ENCODE data around the gene ZNHIT2. TPM values are rescaled to one million over a fixed set of nuclear protein-coding genes. Genes with fewer than 3 reads are reported as not detected.
A peak's percentile ranks its signal among the peaks of the same experiment; 100 is the strongest.

ZNHIT2 gene
- total and polyA plus RNA-seq, 2 of the 13 experiments (the other 11 are each of a cell fraction or from before 2014, with no cell fraction given): 1.1 to 6.5 TPM

GRCh38 chr11:65083834-65084597 is 33.5 kb downstream of the ZNHIT2 start, which contains the start of the genes CDCA5 and ZFPL1 (continued):
- TF ChIP-seq ARID2 (CRISPR knock-in tag; IDR thresholded peaks at IDR 0.05; ENCODE audit: borderline replicate concordance) (peak; percentile 96), ZNF639 (CRISPR knock-in tag; conservative IDR thresholded peaks at IDR 0.05) (peak; percentile 79; the same call in 1 of the 2 replicates), HDAC2 (CRISPR knock-in tag; IDR thresholded peaks at IDR 0.05) (peak; percentile 92), CHD2 (IDR thresholded peaks at IDR 0.05; ENCODE audit: low read depth, low read length) (peak; percentile 71), ZNF792 (CRISPR knock-in tag; IDR thresholded peaks at IDR 0.05) (peak; percentile 73; the same call in 1 of the 2 replicates), AGO2 (optimal IDR thresholded peaks at IDR 0.05; ENCODE audit: low read depth, low read length) (peak; percentile 42), HNRNPL (IDR thresholded peaks at IDR 0.05; ENCODE audit: low read depth, low read length) (0 out of 2 replicates have a peak, but pooled peaks have one; percentile 56), ZFYVE20 (CRISPR knock-in tag; IDR thresholded peaks at IDR 0.05; ENCODE audit: borderline replicate concordance, low read depth) (0 out of 2 replicates have a peak, but pooled peaks have one; percentile 60), NAIF1 (CRISPR knock-in tag; IDR thresholded peaks at IDR 0.05; ENCODE audit: borderline replicate concordance) (no peak), TAF15 (IDR thresholded peaks at IDR 0.05; ENCODE audit: low read depth, low read length, poor library complexity, severe bottlenecking) (peak; percentile 47), ZNF33B (CRISPR knock-in tag; IDR thresholded peaks at IDR 0.05) (no peak; the same call in 1 of the 2 replicates), PCBP1 (IDR thresholded peaks at IDR 0.05; ENCODE audit: borderline replicate concordance, low read depth, low read length) (0 out of 2 replicates have a peak, but pooled peaks have one; percentile 81), ZNF253 (CRISPR knock-in tag; IDR thresholded peaks at IDR 0.05; ENCODE audit: borderline replicate concordance) (no peak), TARDBP (CRISPR knock-in tag; IDR thresholded peaks at IDR 0.05) (peak; percentile 90), ZBTB49 (CRISPR knock-in tag; IDR thresholded peaks at IDR 0.05; ENCODE audit: borderline replicate concordance) (no peak), IKZF5 (CRISPR knock-in tag; IDR thresholded peaks at IDR 0.05) (peak; percentile 78), MLLT10 (CRISPR knock-in tag; IDR thresholded peaks at IDR 0.05) (no peak), ATF7-NPFF (CRISPR knock-in tag; IDR thresholded peaks at IDR 0.05; ENCODE audit: low read depth) (peak; percentile 97), ZKSCAN1 (IDR thresholded peaks at IDR 0.05; ENCODE audit: low read length) (no peak), MIER3 (CRISPR knock-in tag; IDR thresholded peaks at IDR 0.05; ENCODE audit: borderline replicate concordance) (peak; percentile 90), ZSCAN21 (CRISPR knock-in tag; IDR thresholded peaks at IDR 0.05; ENCODE audit: borderline replicate concordance) (peak; percentile 85), TEF (CRISPR knock-in tag; IDR thresholded peaks at IDR 0.05) (no peak), SOX5 (CRISPR knock-in tag; IDR thresholded peaks at IDR 0.05; ENCODE audit: borderline replicate concordance) (peak; percentile 44; the same call in 1 of the 2 replicates), ZMYM2 (CRISPR knock-in tag; IDR thresholded peaks at IDR 0.05) (no peak), EED (CRISPR knock-in tag; IDR thresholded peaks at IDR 0.05) (no peak)
